ENCODE measurements around the gene RPH3AL. TPM values are rescaled to one million over a fixed set of nuclear protein-coding genes. Genes with fewer than 3 reads are reported as not detected.

Gene RPH3AL
- polyA plus RNA-seq, 4 donors, result 13.1 to 27.4 (median 18.7) TPM

DNA sequence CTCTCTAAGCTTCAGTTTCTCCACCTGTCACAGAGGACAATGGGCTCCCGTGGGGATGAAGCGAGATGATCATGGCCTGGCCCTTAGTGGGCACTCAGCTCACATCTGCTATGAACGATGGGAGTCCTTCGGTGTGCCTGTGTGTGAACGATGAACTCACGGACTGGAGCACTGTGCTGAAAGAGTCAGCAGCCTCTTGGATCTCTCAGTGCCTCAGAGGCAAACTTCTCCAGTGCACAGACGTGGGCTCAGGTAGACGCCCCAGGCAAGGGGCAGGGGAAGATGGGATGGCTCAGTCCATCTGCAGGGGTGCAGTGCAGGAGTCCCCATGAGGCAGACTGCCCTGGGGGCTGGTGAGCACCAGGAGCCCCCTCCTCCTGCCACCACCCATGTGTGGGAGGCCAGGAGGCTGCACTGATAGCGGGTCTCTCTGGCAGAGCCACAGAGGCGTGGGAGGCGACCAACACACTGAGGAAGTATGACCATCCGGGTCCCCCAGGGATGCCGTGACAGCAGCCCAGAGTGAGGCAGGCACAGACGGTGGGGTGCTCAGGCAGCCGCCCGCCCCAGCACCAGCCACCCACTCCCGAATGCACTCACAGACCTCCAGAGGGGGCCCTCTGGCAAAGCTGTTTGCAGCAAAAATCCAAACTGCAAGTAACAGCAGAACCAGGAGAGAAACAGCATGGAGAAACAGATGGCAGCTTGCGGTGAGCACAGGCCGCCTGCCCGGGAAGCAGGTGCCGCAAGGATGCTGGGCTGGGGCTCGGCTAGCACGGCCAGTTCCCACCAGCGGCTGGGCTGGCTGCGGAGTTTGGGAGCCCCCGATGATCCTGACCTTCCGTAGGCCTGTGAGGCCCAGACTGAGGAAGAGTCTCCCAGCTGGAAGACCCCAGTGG is 82.7 kb downstream of the RPH3AL start:
- DNase-seq (ENCODE audit: low read depth in 4 of 4, low spot score in 3 of 4), result no peak

DNA sequence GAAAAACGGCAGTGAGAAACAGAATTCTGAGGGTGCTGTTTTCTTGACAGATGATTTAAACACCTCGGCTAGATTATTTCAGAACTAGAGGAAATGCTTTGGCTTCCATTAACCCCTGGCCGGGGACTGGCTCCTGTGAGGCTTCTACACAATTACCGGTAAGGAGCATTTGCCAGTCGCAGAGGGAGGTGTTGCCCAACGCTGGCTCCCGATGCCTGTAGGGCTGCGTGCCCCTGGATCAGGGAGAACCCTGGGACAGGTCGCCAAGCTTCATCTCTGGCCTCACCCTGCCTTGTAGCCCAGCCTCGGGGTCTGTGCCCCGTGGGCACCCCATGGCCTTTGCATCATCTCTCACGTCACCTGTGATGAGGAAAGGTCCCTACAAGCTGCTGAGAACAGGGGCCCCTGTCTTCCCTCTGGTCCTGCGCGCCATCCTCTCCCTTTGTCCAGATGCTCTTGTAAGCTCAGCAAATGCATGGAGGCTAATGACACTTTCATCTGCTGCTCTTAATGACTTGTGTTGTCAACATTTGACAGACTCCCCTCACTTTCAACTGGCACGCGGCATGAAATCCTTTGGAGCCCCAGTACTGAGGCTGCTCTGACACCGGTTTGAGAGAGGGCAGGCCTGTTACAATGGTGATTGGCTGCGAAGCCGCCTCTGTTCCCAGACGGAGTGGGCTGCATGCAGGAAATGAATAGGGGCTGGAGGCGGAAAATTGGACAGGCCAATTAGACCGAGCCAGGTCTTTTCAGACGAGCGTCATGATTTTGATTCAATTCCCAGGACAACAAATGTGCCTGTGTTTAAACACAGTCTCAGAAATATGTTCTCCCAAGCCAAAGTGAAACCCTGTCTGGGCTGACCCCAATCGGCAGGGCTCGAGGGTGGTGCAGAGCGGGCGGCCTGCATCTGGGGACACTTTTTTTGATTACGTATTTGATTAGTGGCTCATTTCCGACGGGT is 85.6 kb downstream of the RPH3AL start:
- peak in 1 of 4 donors; percentile 16 for DNase-seq (ENCODE audit: low read depth in 4 of 4, low spot score in 3 of 4)

DNA sequence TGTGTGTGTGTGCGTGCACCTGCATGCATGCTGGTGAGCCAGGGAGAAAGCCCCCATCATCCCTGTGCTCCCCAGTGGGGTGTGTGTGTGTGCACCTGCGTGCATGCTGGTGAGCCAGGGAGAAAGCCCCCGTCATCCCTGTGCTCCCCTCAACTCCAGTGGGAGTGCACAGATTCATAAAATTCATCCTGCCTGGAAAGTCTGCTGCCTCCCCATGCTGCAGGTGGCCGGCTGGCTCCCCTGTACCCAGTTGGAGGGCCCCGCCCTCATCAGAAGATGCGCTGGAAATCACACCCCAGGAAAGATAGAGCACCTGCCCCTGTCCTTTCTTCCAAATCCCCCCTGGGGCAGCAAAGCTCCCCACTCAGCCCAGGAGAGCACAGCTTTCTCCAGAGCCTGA is 86.4 kb downstream of the RPH3AL start:
- DNase-seq (ENCODE audit: low read depth in 4 of 4, low spot score in 3 of 4), result no peak

DNA sequence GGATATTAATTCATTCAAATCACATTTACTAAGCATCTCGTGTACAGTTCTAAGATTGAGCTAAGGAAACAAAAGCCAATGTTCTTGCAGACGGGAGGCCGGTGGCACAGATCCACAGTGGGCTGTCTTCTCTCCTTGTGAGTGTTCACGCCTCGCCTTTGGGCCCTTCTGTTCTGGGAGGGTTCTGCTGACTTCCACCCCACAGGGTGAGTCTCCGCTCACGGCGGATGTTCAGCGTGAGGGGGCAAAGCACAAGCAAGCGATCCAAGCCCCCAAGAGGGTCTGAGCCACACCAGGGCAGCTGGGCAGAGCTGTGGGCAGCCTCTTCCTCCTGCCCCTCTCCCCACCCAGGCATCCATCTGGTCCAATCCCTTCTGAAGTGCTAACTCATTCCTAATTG is 86.9 kb downstream of the RPH3AL start:
- DNase-seq (ENCODE audit: low read depth in 4 of 4, low spot score in 3 of 4), result no peak

DNA sequence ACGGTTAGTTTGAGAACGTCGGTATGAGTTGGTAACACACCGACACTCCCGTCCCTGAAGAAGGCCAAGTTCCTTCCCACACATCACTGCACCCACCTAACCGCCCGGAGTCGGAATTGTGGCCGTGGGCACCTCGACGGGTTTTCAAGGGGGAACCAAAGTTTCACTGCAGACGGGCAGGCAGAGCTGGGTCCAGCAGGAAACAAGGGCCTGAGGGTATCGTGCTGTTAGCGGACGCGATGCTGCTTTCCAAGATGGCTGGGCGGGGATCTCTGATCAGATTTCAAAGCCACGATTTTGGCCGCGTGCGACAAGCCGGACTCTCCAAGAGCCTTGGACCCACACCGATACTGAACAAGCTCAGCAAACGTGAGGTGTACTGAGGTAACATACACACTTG is 88.8 kb downstream of the RPH3AL start:
- DNase-seq (ENCODE audit: low read depth in 4 of 4, low spot score in 3 of 4), result no peak

DNA sequence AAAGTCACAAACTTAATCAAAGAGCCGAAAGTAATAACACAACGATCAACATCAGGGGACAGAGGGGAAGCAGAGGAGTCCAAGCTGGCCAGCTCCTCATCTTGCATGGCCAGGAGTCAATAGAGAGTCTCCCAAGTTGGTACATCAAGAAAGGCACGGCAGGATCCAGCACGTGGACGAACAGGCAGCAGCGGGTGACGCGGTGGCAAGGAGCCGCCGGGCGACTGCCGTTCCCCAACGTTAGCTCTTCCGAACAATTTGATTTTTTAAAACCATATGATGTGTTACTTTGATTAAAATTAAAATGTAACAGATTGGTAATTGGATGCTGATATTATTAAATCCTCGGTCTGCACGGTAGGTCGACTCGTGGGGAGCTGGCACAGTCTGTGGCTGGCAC is 89.3 kb downstream of the RPH3AL start:
- no peak for DNase-seq (ENCODE audit: low read depth in 4 of 4, low spot score in 3 of 4)

DNA sequence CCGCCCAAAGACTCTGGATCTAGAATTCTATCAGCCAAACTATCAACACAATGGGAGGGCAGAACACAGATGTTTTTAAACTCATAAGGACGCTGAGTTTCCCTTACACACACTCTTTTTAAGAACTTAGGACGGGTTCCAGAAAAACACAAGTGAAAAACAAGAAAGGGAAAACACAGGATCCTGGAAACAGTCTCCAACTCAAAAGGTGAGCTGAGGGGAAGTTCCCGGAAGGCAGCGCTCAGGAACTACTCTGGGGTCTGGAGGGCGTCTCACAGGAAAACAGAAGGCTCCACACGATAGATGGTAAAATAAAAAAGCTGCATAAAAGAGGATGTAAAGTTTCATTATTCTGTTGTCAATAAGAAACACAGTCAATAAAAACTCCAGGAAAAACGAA is 91.0 kb downstream of the RPH3AL start:
- no peak for DNase-seq (ENCODE audit: low read depth in 4 of 4, low spot score in 3 of 4)

DNA sequence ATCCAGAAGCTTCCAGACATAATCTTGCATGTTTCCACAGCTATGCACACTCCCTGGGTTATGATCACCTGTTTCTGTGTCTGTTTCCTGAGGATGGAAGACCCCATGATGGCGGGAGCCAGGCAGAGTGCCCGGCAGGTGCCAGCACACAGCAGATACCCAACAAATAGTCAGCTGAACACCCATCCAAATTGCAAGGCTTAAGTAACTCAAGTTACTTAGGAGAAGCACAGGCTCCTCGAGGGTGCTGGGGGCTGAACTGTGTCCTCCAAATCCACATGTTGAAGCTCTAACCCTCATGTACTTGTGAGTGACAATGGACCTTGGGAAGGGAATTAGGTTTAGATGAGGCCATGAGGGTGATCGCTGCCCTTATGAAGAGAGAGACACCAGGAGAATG is 91.7 kb downstream of the RPH3AL start:
- DNase-seq (ENCODE audit: low read depth in 4 of 4, low spot score in 3 of 4), result no peak

DNA sequence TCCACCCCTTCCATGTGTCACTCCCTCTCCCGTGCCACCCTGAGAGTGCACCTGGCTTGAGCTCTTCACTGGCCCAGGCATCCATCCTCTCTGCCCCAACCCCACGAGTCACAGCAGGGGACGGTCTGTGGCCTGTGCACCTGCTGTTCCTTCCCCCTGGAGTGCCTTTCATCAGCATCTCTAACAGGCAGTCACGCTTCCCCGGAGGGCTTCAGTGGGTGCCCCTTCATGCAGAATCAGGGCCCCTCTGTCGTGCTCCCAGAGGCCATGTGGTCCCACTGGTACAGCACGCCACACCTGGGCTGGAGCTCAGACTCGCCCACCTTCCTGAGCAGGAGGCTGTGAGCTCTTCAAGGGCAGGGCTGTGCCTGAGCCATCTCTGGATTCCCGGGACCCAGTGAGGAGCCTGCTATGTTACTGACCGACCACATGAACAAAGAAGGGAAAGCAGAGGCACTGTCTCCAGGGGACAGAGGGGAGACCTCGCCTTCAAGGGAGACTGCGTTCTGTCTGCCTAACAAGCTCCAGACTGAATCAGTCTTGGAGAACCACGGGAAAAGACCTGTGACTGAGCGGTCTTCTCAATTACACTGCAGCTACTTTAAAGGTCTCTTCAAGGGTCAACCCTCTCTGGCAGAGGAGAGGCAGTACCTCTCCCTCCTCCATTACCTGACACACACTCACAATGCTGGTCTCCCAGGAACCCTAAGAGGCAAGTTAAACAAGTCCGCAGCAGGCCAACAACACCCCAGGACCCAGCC is 92.4 kb downstream of the RPH3AL start:
- no peak for DNase-seq (ENCODE audit: low read depth in 4 of 4, low spot score in 3 of 4)

DNA sequence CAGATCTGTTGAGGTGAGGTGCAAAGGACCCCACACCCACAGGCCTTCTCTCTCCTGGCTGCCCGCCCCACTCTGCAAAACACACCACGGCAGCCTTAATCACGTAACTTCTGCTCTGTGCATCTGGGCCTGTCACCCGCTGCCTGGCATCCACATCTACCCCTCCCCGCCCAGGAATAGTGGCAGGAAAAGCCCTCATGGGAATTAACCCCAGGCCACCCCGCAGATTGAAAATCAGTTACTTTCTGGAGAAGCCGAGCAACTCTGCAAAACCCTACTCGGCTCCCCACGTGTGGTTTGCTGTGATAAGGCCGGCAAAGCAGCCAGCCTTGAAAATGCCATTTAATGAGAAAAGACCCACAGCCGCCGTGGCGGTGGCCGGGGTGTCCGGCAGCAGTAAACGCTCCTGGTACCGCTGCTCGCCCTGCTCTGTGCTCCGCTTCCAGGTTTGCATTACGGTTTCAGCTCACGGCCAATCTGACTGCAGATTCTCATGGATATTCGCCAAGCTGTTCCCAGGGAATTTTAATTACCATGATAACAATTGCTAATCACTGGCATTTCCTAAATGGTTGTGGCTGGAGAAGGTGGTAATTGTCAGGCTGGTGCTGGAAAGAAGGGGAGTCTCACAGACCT is 93.1 kb downstream of the RPH3AL start:
- no peak for DNase-seq (ENCODE audit: low read depth in 4 of 4, low spot score in 3 of 4)

DNA sequence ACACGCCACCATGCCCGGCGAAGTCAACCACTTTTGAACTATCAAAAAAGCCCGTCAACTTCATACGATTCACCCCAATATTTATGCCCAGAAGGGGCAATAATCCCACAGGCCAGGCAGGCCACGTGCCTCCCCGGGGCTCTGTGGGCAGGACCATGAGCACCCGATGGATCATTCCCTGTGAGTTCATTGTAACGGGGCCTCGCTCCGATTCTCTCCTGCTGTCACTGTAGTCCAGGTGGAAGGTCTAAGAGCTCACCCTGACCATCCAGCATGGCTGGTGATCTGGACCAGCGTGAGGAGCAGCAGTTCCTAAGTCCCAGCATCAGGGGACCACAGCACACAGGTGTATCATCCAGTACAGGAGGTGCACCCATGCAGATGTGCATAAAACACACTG is 93.7 kb downstream of the RPH3AL start:
- DNase-seq (ENCODE audit: low read depth in 4 of 4, low spot score in 3 of 4), result no peak

DNA sequence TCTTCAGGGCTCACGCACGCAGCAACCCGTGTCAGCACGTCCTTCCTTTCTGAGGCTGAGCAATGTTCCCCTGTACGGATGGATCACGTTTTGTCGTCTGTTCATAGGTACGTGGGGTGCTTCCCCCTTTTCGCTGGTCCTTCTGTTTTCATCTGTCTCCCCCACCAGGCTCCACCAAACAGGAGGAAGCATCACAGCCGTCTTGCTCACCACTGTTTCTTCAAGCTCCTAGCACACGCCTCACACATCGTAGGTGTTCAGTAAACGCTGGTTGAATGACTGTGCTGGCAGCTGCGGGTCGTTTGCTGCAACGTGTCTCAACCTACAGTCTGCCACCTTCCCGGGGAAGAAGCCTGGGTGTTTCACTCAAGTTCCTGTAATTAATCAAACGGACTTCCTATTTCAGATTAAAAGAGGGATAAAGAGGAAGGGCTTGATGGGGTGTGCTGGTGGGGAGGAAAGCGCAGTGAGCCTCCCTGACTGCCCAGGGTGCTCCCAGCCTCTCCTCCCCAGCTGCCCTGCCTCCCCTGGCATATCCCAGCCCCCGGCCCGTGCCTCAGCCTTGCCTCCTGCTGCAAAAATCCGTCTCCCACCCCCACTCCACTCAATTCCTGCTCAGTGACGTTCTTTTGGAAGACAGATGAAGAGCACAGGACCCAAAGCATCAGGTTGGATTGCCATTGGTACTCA is 94.4 kb downstream of the RPH3AL start:
- DNase-seq (ENCODE audit: low read depth in 4 of 4, low spot score in 3 of 4), result no peak

DNA sequence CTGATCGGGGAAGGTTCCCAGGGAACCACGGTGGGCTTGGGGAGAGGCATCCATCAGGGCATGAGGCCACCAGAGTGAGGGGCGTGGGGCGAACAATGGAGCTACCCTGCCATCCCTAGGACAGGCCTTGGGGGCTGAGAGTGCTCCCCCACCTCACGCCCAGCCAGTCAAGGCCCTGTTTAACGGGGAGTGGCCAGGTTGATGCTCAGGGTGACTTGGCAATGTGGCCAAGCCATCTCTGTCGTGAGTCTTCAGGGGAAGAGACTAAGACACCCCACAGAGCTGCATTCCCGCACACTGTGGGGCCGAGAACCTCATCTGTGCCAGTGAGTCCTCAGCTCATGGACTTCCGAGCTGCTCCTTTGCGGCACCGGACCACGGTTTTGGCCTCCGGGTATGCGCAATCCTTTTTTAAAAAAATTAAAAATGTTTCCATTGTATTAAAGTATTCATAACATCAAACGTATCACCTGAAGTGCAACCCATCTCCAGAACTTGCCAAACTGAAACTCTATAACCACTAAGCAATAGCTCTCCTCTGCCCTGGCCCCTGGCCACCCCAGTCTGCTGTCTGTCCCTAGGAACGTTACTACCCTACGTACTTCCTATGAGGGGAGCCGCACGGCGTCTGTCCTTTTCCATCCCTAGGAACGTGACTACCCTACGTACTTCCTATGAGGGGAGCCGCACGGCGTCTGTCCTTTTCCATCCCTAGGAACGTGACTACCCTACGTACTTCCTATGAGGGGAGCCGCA is 99.3 kb downstream of the RPH3AL start:
- DNase-seq (ENCODE audit: low read depth in 4 of 4, low spot score in 3 of 4), result no peak

DNA sequence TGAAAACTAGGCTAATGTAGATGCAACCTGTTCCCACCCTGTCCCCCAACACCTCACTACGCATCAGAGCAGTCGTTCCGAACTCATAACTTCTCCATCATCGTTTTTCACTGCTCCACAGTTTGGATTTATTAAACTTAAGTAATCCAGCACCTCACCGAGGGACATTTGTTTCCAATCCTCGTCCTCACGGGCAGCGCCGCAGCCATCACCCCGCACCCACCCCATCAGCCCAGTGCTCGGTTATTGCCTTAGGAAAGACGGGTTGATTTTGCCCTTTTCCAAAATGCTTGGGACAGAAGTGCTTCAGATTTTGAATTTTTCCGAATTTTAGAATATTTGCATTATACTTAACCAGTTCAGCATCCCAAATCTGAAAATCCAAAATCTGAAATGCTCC is 100.2 kb downstream of the RPH3AL start:
- DNase-seq (ENCODE audit: low read depth in 4 of 4, low spot score in 3 of 4), result no peak

DNA sequence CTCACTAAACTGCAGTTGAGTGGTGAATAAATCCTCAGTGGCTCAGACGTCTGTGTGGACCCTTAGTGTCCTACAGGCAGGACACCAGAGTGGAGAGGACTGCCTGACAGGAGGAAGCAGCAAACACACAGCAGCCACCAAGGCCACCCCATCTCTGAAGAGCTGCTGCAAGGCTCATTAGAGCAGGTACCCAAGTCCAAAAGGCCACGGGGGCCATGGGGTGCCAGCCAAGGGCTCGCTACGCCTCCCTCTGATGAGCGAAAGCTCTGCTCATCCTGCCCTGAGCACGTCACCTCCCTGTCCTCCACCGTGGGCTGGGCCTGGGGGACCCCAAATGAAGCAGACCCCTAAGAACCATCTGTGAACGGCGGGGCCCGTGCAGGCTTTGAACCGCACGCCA is 101.1 kb downstream of the RPH3AL start:
- DNase-seq (ENCODE audit: low read depth in 4 of 4, low spot score in 3 of 4), result no peak

DNA sequence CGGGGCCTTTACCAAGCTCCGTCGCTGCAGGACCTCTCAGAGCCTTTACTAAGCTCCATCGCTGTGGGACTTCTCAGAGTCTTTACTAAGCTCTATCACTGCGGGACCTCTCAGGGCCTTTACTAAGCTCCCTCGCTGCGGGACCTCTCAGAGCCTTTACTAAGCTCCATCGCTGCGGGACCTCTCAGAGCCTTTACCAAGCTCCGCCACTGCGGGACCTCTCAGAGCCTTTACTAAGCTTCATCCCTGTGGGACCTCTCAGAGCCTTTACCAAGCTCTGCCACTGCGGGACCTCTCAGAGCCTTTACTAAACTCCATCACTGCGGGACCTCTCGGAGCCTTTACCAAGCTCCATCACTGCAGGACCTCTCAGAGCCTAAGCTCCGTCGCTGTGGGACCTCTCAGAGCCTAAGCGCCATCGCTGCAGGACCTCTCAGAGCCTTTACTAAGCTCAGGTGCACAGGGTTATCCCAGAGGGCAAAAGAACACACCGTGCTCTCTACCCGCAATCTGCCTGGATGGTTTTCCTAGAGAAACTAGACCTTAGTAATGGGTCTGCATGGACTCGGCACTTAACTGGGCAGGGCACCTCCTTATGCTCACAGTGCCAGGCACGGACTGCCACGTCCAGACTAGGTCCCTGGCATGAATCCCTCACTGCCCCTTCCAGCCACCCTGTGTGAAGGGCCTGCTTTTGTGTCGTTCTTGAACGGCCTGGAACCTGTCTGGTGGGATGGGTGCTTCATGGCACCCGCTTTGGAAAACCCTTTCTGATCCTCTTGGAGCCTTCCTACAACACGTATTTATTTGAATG is 101.9 kb downstream of the RPH3AL start:
- no peak for DNase-seq (ENCODE audit: low read depth in 4 of 4, low spot score in 3 of 4)

DNA sequence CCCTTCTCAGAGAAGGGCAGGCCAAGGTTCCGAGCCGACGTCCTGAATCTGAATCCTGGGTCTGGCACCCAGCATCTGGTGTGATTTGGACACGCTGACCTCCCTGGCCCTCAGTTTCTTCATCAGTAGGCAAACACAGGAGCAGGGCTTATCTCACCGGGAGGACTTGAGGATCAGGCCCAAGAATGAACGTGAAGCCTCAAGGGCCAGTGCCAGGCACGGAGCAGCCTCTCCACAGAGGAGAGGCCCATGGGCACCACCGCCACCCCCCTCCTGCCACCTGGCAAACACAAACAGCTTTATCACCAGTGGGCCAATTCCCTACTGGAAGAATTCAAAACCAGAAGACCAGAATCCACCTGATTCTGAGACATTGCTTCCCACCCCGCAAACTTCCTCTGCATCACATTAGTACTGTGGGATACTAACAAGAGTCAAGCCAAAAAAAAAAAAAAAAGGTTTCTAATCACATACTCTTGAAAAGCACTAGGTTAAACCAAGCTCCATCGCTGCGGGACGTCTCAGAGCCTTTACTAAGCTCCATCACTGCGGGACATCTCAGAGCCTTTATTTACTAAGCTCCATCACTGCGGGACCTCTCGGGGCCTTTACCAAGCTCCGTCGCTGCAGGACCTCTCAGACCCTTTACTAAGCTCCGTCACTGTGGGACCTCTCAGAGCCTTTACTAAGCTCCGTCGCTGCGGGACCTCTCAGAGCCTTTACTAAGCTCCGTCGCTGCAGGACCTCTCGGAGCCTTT is 103.2 kb downstream of the RPH3AL start:
- no peak for DNase-seq (ENCODE audit: low read depth in 4 of 4, low spot score in 3 of 4)

All from right renal pelvis (tissue), 4 donors.